Bronchial epithelial cell (primary cell): Measurements from ENCODE around the gene CD55. TPM values are rescaled to one million over a fixed set of nuclear protein-coding genes. Genes with fewer than 3 reads are reported as not detected.

Experiments used
- DNase-seq: peaks from one replicate; pipeline ENCODE4 v3.0.0-alpha.2; 2010; ENCODE audit warnings: low read depth
- FAIRE-seq: peaks from 2 replicates; lab custom pipeline; 2011; peaks lifted over from hg19 to GRCh38; lab: Jason Lieb, UNC
- H3K27me3 ChIP-seq: 2 replicates; pipeline ENCODE4 v1.5.1; 2011; ENCODE audit warnings: low read length; ENCODE audit not compliant: control insufficient read depth, insufficient read depth
- H3K36me3 ChIP-seq: 2 replicates; pipeline ENCODE4 v1.5.1; 2011; ENCODE audit warnings: low read length; ENCODE audit not compliant: control insufficient read depth, insufficient read depth
- H3K4me3 ChIP-seq: 2 replicates; pipeline ENCODE4 v1.5.1; 2011; ENCODE audit warnings: mild to moderate bottlenecking, low read depth, low read length, control low read depth
- CTCF ChIP-seq: IDR thresholded peaks from 2 replicates; pipeline ENCODE4 v1.5.1; 2011; ENCODE audit warnings: mild to moderate bottlenecking, moderate library complexity, low read length, control low read depth, inconsistent platforms; ENCODE audit not compliant: insufficient read depth, severe bottlenecking
- total RNA-seq: library from RNA; depleted of rRNA; stranded (reverse); fragments of >200 nt; gene quantifications from 2 replicates; pipeline ENCODE4 v1.2.1, GENCODE V29; 2014

Gene CD55
- total RNA-seq, 1 donor from 2014 or later: 85.3 TPM

GRCh38 chr1:207342332-207342731, 20.9 kb downstream of the CD55 start:
- H3K27me3 ChIP-seq: no peaks in the 10 kb centered on the region
- peaks cover 5% of the 10 kb centered on the region for H3K36me3 ChIP-seq
- H3K4me3 ChIP-seq: no peak overlapping the region
- no peak for FAIRE-seq
- DNase-seq: no peak
- TF ChIP-seq CTCF: no peak

GRCh38 chr1:207343675-207344074, 22.2 kb downstream of the CD55 start:
- no peak for FAIRE-seq
- no peak overlapping the region for H3K4me3 ChIP-seq
- H3K36me3 ChIP-seq: peaks cover 7% of the 10 kb centered on the region
- H3K27me3 ChIP-seq: no peaks in the 10 kb centered on the region
- DNase-seq: no peak
- TF ChIP-seq CTCF: no peak

- Histone ChIP-seq H3K27me3 (no peaks in the 10 kb centered on the region), H3K36me3 (peaks cover 7% of the 10 kb centered on the region), H3K4me3 (no peak overlapping the region)
- FAIRE-seq (no peak), DNase-seq (no peak)
- TF ChIP-seq CTCF: no peak
Observed at GRCh38 chr1:207344221-207344620, 22.7 kb downstream of the CD55 start.

GRCh38 chr1:207345644-207346477, 24.4 kb downstream of the CD55 start:
- no peak for TF ChIP-seq CTCF
- no peak for FAIRE-seq
- no peaks in the 10 kb centered on the region for H3K27me3 ChIP-seq
- H3K36me3 ChIP-seq: peaks cover 7% of the 10 kb centered on the region
- H3K4me3 ChIP-seq: no peak overlapping the region
- DNase-seq: no peak

GRCh38 chr1:207346513-207346912, 25.0 kb downstream of the CD55 start:
- Histone ChIP-seq H3K4me3 (no peak overlapping the region), H3K36me3 (peaks cover 7% of the 10 kb centered on the region), H3K27me3 (no peaks in the 10 kb centered on the region)
- FAIRE-seq: no peak
- TF ChIP-seq CTCF: no peak
- no peak for DNase-seq
